Measurements from ENCODE around the gene CEP83.

The CEP83 gene

DNA sequence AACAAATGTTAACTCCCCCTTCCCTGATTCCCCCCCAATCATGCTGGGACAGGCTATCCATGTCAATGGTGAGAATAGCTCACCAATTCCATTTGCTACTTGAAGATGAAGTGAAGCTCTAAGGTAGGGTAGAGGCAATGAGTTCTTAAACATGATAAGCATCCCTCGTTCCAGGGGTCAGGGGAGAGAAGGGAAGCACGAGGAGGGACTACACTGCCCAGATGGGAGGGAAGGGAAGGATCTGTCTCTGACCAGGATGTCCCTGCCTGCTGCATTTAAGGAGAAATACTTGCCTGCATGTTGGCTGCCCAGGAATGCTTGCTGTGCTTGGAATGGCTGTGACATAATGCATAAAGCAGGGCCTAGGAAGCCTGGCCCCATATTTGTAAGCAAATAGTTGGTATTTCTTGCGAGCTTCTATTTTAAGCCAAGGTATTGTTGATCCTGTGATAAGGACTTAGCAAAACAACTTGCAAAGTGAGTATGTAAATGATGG, 155.1 kb downstream of the CEP83 start:
- DNase-seq: no peak

DNA sequence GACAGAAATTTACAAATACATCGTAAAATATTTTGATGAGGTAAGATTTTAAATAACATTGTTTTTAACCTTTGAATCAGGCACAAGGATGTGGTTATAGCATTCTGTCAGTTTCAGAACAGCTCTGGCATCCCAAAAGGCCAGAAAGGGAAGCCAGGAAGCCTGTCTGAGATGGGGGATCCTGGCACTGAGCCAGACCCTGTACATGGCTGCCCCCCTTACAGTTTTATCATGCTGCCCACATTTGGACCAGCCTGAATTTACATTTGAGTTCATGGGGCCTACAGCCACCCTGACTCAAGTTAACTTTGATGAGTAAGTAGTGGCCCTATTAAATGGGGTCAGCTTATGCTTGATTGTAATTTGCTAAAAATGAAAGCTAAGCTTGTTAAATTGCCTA, 155.7 kb downstream of the CEP83 start:
- DNase-seq: no peak

DNA sequence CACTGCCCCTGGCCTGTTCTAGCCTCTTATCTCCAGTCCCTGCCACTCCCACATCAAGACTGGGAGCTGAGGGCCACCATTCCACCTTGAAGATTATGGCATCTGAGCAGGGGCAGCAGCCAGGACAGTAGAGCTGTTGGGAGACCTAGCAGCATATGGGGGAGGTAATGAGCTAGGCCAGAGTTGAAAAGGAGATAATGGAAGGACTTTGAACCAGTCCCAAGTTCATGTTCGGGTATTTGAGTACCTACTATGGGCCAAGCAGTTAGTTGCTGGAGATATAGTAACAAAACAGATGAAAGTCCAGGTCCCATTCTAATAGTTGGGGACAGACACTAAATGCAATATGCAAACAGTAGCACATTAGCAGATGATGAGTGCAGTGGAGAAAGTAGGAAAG, 159.8 kb downstream of the CEP83 start:
- DNase-seq: no peak

DNA sequence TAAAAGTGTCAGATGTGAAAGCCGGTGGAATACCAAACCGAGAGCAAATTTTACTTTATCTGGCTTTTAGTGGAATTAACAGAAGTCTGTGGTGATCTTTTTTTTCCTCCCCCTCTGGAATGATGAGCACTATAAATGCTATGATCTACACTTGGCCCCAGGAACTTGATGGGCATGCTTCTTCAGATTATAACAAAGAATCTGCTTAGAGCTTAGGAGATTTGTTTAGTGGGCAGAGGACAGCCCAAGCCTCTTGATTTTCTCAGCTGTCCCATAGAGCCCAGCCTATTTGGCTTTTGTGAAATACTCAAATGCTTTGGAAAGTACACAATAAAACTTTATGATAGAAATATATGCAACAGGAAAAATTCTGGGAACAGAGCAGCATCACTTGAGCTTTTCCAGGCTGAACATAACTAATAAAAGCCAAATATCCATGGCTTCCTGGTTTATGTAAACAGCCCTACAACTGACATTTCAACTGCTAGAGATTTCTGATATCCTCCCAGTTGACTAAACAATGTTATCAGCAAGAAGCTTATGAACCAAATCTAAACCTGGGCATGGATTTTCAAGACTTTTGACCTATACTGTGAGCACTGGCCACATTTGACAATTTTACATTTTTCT, 161.7 kb downstream of the CEP83 start:
- no peak for DNase-seq

DNA sequence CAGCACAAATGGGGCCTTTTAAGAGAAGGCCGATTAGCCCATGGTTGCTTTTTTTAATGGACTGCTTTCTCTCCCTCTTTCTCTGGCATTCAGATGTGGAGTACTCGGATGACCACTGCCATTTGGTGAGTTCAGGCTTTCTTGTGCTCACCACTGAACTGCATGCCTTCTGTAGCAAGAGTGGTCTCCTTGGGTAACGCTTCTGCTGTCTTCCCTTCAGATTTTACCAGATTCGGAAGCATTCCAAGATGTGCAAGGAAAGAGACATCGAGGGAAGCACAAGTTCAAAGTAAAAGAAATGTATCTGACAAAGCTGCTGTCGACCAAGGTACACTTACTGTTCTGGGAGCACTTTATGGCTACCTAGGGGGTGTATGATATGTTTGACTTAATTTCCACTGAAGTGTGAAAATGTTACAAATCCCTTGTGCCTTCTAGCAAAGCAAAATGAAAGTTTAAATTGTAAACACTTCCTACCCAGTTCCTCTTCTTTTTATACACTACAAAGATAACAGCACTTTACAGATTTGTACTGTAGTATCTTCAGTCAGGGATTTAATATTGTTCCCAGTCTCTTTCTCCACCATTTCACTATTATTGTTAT, 162.5 kb downstream of the CEP83 start:
- no peak for DNase-seq

DNA sequence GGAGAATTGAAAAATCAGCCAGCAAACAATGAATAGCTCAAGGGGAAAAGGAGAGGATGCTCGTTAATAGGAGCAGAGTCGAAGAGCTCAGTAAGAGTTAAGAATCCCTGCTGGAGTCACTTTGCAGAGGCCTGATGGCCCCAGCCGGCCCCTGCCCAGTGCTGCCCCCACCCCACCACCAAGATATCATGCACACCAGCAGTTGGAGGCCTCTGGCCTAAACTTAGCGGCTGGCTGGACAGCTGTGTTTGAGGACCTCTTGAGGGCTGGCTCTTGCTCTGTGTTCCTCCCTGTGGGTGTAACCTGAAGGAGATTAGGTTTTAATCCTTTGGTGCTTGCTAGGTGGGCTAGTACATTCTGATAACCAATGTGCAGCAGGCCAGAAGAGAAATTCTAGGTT, 169.3 kb downstream of the CEP83 start:
- DNase-seq: no peak

DNA sequence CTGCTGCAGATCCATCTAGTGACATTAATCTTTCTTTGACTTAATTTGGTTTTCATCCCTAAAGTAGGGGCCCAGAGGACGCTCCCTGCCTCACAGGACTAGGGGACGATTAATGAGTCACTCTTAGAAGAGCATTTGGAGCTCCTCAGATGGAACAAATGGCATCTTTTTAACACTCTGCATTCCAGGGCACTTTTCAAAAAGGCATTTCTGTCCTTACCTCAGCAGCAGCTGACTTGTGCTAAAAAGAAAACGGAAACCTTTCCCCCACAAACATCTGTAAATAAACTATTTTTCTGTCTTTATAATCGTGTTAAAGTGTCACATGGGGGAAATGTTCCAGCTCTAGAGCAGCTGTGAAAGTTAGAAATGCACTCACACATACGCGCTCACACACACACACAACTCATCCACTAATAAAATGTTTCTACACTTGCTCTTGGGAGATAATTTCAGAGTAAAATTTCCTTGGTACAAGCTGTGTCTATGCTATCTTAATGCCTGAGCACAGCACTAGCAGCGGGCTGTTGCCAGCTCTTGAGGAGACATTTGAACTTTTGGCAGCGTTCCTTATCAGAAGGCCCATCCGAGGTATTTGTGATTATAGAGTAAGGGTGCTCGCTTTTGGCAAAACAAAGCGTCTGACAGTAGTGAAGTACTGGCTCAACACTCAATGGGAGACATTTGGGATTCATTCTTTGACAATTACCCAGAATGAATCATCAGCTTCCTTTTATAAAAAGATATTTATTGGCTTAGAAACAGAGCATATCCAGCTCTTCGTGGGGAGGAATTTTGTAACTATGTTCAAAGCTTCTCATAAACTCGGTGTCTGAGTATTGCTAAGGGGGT, 170.0 kb downstream of the CEP83 start:
- DNase-seq: no peak

DNA sequence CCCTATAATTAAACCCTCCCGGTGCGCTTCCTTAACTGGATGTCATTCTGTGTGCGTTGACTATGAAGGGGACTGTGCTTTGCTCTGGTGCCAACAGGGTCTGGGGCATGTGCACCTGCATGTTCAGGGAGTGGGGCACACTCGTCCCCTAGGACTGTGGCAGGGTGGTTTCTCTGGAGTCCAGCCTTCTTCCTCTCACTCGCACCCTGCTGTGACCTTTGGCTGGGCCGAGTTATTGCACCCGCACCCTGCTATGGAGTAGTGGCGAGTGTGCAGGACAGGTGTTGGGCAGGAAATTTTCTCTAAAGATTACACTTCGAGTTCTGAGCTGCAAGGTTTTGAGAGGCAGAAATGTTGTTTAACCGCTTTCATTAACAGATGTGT, 172.4 kb downstream of the CEP83 start:
- no peak for DNase-seq

DNA sequence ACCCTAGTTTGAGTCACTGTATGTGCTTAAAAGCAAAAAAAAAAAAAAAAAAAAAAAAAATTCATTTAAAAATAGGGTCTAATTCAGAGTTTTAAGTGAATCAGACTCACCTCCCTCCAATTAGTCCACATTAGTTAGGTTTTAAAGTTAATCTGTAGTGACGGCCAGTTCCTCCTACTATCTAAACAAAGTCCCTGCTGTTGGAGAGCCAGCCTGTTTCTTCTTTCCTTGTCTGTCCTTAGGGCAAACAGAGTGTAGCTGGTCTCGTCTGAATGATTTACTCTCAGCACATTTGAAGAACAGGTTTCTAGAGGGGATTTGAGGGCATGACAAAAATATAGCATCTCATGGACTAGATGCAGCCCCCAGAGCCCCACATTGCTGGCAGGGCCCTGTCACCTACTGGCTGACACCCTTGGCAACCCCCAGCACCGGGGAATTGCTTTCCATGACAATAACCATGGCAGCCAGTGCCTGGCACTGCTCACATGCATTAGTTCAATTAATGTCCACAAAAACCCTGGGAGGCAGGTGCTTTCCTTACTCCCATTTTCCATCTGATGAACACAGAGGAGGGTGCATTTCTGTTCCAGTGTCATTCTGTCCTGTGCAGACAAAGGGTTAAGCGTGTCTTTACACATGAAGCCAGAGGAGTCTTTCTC, 173.0 kb downstream of the CEP83 start:
- no peak for DNase-seq

DNA sequence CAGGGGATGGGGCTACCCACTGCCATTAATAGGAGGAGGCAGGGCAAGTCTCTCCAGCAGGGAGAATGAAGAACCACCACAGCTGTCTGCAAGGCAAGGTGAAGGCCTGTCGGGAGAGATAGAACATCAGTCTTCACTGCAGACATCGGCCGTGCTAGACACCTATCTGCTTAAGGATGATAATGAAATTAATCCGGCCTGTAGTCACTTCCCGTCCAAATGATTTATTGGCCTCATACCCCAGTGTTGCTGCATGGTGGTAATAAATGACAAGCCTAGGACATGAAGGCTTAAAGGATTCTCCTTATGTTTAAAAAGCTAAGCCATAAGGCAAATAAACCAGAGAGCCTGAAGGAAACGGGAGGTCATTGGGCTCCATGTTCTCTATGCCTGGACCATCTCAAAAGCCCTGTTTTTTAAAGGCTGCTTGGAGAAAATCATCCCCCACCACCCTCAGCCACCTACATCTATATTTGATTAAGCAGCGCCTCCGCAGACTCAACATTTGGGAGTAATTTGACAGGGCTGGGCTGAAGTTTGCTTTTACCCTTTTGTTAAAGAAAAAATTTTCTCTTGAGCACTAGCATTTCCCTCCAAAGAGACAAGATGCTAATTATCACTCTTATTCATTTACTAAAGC, 173.6 kb downstream of the CEP83 start:
- no peak for DNase-seq

DNA sequence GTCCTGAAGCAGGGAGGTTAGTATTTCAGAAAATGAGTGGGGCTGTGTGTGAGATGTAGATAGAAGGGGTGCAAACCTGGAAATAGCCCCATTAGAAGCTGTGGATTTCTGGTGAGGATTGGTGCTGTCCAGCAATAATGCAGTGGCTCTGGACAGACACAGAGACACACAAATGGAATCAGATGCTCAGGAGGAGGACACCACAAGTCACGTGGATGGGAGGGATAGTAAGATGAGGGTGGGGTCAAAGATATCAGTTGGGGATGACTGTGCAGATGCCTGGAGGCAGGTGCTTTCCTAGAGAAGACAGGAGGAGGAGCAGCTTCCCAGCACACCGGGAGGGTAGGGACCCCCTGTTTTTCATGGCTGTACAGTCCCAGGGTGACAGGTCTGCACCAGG, 174.8 kb downstream of the CEP83 start:
- no peak for DNase-seq

DNA sequence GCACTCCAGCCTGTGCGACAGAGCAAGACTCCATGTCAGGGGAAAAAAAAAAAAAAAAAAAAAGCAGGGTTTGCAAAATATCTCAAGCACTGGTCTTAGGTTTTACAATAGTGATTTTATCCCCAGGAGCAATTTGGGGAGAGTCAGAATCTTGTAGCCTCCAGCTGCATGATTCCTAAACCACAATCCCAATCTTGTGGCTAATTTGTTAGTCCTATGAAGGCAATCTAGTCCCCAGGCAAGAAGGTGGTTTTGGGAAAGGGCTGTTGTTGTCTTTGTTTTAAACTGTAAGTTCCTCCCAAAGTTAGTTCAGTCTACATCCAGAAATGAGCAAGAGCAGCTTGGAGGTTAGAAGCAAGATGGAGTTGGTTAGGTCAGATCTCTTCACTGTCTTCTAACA, 175.6 kb downstream of the CEP83 start:
- DNase-seq: no peak

DNA sequence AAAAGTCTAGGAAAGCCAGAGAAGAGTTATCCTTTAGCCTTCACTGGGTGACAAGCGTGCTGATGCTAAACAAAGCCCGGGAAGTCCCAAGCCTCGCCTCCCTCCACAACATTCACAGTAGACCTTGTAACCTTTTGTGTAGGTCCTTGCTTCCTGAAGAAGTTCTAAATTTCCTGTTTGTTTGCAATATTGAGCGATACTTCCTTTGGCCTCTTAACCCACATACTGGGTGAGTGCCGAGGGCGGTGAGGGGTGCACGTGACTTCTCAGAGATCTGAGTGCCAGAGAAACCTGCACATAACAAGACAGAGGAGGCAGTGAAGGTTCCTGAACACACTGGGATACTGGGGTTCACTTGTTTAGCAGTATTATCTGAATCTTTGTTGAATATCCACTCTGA, 177.0 kb downstream of the CEP83 start:
- DNase-seq: peak; percentile 39

DNA sequence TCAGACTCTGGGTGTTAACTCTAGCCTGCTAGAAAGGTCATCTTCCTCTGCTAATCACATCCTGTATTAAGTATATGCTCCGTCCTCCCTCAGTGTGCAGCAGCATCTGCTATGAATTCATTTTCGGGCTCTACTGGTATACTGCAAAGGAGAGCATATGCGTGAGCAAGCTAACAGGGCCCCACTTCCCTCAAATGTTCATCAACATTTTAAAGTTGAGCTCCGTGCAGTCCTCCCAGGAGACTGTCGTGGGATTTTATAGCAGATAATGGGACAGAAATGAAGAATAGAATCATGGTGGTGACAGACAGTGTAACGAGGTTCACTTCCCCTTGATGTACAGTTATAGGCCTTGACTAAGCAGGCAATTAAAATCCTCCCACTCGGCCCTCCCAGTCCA, 179.6 kb downstream of the CEP83 start:
- no peak for DNase-seq

DNA sequence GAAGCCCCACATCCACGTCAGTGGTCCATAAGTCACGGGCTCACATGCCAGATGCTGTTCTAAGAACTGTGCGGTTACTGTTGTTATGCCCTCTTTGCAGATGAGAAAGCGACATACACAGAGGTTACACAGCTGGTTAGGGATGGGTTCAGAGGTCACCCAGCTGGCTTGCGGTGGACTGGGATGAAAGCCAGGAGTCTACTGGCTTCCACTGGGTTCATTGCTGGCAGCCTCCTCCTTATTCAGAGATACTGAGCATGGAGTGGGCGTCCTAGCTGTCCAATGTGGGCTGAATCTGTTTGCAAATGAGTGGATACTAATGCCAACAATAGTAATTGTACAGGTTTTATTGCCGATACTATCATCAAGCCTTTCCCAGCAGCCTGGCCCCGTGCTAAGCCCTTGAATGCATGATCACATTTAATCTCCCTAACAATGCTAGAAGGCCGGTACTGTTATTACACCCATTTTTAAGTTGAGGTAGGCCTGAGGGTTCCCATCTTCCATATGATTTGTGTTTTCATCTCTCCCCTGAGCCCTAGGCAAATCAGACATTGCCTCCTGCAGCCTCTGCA, 182.2 kb downstream of the CEP83 start:
- no peak for DNase-seq

DNA sequence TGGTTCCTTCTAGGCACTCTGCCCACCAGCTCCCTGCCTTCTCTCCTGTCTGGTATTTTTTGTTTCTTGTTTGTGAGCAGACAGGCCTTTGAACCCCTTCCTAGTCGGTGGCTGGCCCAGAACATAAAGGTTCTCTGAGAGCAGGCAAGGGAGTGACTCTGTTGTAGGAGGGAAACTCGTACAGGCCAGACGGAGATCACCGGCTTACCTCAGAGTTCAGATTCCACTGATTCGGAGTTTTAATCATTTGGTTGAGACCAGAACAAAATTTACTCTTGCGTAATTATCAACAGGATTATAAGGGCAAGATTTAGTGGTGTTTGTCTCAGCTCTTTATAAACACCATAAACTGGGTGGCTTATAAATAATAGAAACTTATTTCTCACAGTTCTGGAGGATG, 182.9 kb downstream of the CEP83 start:
- DNase-seq: no peak

DNA sequence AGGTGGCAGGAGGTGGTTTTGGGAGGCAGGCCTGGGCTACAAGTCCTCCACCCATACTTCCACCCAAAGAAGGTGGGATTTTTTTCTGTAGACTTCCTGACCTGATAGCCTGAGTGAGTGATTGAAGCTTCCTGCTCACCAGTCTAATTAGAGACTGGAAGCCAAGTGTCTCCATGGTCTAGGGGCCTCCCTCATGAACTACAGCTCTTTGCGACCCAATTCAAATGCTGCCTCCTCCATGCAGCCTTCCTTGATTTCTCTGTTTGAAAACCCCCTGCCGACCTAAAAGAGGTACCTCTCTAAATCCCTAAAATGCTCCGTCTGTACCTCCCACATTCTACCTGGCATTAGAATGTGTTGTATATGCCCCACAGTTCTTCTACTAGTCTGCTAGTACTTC, 186.4 kb downstream of the CEP83 start:
- DNase-seq: no peak

DNA sequence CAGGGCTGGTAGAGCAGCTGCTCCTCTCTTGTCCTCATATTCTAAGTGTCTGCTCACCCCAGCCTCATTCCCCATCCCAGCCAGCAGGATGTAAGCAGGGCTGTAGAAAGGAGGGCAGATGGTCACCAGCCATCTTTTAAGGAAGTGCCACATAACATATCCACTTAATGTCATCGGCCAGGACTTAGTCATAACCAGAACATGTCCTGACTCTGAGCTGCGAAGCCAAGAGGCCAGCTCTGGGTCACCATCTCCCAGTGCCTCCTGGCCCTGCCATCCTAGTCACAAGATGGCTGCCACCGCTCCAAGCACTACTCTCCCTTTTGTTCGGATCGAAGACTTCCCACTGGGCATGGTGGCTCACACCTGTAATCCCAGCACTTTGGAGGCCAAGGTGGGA, 187.4 kb downstream of the CEP83 start:
- DNase-seq: no peak

DNA sequence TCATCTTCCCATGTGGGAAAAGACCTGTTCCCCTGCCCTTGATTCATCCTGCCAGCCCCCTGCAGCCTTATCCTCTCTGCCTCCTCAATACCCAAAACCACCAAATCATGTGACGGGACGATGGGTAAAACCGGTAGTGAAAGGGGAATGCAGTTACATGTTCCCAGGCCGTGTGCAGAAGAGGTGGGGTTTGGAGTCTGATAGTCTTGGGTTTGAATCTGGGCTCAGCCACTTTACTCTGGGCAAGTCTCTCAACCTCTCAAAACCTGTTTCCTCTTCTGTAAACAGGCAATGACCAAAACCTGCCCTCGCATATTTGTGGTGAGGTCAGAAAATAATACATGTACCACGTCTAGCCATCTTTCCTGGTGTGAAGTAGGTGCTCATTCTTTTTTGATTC, 188.3 kb downstream of the CEP83 start:
- no peak for DNase-seq

DNA sequence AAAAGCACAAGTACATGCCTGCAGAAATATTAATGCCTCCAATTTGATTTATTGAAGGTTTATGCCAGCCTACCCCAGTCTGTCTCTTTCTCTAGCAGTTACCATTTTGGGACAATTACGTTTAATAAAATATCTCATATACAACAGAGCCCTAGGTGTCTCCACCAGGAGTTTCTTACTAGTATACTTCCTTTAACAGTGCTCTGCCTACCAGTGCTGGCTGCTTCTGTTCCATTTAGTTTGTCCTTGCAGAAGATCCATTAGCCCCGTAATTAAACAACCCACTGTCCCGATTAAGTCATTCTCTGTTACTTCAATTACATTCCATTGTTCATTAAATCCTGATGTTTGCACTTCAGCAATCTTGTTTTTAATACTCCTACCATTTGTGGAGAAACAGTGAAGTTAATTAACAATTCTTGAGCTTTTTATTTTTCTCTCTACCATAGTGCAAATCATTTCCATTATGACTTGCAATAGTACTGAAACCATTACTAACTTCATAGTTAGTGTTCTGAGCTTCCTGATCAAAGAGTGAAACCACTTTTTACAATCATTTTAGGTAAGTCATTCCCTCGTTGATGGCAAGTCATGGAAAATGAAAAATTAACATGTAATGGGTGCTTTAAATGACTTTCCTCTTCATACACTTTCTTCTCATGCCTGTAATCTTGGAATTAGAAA, 190.2 kb downstream of the CEP83 start:
- DNase-seq: no peak

DNA sequence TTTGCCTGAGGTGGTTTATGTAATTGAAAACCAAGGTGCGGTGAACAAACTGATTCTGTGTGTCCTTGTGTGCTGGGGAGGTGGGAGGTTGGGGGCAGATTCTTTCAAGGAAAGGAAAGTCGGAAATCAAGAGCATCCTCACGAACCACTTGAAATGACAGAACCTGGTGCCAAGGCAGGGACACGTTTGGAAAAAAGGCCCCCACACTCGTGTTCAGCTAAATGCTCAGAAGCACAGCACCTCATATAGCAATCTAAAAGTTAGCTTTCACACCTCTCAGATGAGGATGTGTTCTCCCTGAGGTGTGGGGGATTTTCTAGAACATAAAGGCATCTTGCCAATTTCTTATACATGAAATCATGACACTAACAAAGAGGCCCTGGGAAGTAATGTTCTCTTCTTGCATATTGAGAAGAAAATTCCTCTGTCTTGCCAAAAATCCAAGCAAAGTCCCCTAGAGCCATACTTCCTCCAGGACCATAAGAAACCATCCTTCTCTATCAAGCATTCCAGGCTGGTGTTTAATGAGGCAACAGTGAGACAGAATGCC, 191.7 kb downstream of the CEP83 start:
- no peak for DNase-seq

DNA sequence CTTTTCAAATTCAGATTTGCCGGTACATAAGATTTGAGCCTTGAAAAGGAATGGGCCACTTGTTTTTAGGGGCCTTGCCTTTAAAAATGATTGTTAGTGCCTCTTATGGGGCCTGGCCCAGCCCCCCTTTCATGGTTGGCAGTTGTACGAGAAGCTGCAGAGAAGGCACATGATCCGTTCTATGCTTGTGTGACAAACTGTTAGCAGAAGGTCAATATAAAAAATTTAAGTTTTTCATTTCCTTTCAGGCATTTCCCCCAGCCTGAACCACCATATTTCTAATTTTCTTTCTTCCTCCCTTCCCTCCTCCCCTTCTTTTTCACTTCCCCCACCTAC, 192.2 kb downstream of the CEP83 start:
- DNase-seq: no peak
